ENCODE measurements around the gene TMEM132D. TPM values are rescaled to one million over a fixed set of nuclear protein-coding genes. Genes with fewer than 3 reads are reported as not detected.

TMEM132D gene
- total RNA-seq, 1 experiment from 2014 or later: 7.1 TPM

DNA sequence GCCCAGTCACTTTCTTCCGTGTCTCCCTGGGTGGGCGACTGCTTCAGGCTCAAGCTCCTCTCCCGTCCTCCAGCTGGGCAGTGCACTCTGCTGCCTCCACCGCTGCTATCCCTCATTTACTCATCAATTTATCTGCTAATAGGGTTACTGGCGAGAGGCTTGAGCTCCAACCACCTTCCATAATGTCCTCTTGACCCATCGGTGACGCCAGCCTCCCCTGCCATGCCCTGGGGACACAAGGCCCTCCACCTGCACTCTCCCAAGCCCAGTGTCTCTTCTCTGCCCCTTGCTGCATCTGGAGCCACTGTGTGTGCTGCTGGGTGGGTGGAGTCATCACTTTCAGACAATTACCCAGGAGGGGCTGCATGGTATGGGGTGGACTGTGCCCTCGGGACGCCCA, 78.5 kb downstream of the TMEM132D start:
- DNase-seq (ENCODE audit: low read depth): no peak

DNA sequence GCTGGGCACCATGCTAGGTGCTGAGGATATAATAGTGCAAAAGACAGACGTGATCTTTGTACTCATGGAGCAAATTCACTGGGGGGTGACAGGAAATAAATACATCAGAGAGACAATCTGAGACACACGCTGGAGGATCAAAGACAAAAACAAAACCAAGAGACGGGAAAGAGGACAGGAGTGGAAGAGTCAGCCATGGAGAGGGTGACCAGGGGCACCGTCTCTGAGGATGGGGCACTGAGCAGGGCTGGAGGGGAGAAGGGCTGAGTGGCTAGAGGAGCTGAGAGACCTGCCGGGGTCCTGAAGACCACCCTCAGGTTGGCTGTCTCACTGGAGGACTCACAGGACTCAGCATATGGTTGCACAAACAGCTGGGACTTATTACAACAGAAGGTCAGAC, 81.9 kb downstream of the TMEM132D start:
- no peak for DNase-seq (ENCODE audit: low read depth)

DNA sequence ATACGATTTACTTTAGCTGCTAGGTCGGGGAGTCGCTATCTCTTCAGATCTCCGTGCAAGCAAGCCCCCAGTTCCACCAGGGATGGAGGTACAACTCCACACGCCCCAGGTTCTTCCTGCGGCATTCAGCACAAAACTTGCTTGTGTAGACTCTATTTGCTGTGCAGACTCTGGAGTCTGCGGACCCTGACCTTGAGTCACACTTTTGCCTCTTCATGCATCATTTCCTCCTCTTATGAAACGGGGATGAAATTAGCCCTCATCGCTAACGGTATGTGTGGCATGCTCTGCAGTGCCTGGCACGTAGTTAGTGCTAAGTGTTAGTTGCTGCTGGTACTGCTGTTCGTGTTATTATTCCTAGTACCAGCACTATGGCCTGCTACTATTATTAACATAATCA, 84.4 kb downstream of the TMEM132D start:
- peak; percentile 85 for DNase-seq (ENCODE audit: low read depth)

DNA sequence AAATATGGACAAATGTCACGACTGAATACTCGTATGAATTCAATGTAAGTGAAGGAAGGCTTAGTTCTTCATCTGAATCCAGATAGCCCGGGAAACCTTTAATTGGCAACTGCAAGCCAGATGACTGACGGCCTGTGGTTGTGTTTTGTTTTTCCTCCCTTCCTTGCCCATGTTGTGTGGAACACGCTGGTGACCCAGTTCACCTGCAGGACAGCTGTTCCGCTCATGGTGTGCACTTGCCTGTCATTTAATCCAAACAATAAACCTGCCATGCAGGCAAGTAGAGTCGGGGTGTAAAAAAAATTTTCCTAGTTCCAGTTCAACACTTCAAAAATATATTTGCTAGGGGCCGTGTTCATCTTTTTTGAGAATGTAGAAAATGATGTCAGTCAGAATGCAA, 88.0 kb downstream of the TMEM132D start:
- no peak for DNase-seq (ENCODE audit: low read depth)

DNA sequence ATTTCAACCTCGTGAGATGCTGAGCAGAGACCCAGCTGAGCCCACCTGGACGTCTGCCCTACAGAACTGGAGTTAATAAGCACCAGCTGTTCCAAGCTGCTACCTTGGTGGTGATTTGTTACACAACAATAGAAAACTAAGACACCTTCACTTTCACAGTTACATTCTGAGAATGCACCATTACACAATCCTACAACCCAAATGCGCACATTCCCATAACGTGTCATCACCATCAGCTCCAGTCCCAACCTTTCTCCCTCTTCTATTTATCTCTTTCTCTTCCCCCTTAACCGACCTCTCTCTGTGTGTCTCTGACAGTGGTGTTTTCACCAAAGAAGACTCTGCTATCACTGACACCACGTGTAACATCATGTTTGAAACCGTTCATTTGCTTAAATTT, 91.9 kb downstream of the TMEM132D start:
- DNase-seq (ENCODE audit: low read depth): no peak

DNA sequence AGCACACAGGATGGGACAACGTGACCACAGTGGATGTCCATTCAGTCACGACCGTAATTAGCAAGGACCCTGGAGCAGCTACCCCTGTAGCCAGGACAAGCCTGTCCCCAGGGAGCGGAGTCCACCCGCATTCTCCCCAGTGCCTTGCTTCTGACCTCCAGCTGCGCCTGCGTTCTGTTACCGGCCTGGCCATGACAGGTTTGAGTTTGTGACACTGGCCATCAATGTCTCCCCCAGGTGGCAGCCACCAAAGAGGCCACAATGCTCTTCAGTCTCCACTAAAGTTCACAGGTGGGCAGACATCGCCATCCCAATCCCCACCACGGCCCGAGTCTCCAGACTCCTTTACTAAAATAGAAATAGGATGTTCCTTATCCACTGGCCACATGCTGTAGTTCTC, 96.7 kb downstream of the TMEM132D start:
- no peak for DNase-seq (ENCODE audit: low read depth)

DNA sequence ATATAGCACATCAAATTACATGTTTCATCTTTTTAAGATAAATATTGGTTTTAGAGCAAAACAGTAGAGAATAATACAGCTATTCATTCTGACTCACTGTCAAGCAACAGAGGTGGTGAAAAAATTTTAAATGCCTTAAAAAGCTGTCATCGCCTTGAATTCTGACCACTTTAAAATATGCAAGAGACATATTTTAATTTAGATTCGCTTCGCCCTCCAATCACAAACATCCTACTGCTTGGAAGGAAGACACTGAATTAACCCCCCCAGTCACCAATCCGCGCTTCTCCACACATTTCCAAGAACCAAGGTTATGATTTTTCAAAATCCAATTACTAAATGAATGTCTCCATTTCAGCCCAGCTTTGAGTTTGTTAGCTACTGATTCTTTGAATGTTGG, 112.4 kb downstream of the TMEM132D start:
- no peak for DNase-seq (ENCODE audit: low read depth)

DNA sequence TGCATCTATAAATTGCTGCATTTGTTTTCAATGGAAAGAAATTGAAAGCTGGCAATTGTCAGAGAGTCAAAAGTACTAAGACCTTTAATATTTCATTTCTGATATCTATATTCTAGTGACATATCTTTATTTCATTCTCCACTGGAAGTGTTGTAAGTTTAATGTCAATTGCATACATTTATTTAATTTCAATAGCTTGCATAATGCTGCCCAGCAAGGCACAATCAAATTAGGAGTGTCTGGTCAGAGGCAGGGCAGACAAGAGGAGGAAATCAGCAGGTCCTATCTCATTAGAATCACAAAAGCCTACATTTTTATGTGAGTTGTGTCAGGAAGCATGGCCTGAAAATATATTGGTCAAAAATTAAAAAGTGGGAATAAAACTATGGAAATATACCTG, 112.9 kb downstream of the TMEM132D start:
- DNase-seq (ENCODE audit: low read depth): no peak

DNA sequence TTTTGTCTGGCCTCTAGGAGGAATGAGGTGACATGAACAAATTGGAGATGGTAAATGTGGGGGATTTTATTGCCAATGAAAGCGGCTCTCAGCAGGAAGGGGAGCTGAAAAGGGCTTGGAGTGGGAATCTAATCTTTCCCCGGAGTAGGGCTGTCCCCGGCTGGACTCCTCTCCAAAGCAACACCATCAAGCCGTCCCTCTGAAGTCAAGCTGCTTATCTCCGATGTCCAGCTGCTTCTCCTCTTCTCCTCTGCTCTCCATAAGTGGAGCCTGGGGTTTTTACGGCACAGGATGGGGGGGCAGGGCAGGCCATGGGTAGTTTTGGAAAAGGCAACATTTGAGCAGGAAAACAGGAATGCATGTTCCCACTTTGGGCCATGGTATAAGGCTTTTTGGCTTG, 113.5 kb downstream of the TMEM132D start:
- DNase-seq (ENCODE audit: low read depth): no peak

DNA sequence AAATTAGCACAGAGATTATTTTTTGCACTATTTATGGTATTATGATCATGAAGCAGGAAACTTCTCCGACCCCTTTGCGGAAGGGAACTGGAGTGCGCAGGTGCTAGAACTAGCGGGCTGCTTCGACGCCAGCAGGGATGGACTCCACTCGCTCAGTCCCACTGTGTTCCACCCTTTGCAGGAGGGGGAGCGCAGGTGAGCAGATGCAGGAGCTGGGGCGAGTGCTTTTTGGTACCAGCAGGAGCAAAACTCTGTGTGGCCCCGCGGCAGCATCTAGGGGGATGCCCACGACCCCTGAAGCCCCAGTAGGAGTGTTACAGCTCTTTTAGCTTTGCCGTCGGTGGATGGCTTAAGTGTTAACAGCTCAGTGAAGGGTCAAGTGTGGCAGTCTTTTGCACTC, 113.9 kb downstream of the TMEM132D start:
- no peak for DNase-seq (ENCODE audit: low read depth)

DNA sequence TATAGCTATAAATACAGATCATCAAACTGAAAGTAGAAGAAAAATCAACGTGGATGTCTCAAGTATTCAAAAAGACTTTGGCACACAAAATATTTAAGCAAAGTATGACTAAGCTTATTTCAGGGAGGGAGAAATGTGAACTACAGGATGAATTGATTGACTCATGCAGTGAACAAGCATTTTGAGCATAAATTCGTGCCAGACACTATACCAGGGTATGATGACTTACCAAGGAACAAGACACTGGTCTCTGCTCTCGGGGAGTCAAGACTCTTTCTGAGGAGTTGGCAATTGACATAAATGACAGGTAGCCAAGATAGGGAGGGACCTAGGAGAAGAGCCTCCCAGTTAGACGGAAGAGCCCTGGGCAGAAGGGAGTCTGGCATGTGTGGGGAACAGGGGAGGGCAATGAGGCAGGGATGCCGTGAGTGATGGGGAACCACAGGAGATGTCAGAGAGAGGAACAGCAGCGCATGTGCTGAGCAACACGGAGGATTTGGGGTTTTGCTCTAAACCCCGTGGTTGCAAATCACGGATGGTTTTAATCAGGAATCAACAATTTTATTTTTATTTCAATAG, 115.2 kb downstream of the TMEM132D start:
- peak; percentile 75 for DNase-seq (ENCODE audit: low read depth)

DNA sequence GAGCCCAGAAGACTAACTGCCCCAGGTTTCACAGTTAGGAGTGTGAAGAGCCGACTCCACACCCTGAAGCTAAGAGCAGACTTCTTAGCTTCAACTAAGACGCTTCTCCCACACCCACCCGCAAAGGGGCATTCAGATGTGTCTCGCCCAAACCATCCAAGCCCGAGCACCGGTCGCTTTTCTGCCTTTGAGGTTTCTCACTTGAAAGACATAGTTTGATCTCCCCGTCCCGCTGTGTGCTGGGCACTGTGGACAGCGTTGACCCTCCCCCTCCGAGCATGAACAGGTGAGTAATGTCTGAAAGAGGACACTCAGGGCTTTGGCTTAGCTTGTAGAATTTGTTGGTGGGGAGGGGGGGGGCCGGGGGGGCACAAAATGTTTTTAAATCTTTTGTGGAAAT, 123.8 kb downstream of the TMEM132D start:
- DNase-seq (ENCODE audit: low read depth): no peak

DNA sequence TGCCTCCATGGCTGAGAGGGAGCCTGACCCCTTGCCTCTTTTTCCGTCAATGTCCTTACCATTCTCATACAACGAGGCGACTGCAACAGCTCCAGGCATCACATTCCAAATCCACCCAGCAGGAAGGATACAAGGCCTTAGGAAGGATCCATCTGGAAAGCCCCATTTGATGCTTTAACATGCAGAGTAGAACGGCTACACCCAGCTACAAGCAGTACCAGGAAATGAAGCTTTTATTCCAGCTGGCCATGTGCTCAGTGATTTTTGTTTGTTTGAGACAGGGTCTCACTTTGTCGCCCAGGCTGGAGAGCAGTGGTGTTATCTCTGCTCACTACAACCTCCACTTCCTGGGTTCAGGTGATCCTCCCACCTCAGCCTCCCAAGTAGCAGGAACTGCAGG, 124.8 kb downstream of the TMEM132D start:
- DNase-seq (ENCODE audit: low read depth): no peak

DNA sequence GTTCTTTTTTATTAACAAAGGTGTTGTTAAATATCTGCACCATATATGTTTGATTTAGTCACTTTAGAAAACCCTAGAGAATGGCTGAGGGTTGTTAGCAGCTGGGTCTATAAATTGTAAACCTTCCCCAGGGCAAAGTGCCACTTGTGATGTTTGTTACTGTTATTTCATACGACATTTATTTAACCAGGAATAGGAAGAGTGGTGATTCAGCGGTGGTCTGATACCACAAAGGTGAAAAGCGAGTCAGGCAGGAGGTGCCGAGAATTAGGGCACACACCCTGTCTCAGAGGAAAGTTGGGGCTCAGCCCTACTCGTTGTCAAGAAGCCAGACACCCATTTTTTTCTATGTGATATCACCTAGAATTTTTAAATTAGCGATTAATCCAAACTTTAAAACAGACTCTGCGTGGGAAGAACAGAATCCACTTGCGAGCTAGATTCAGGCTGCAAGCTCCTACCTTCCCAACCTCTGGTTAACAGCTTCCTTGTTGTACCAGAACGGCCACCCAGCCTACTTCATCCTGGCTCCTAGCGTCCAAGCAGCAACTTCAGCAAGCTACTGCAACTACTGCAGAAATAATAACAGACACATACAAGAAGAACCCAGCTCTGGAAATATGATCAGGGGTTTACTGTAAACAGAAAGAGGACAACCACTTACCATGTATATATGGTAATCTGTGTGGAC, 126.7 kb downstream of the TMEM132D start:
- peak; percentile 59 for DNase-seq (ENCODE audit: low read depth)

DNA sequence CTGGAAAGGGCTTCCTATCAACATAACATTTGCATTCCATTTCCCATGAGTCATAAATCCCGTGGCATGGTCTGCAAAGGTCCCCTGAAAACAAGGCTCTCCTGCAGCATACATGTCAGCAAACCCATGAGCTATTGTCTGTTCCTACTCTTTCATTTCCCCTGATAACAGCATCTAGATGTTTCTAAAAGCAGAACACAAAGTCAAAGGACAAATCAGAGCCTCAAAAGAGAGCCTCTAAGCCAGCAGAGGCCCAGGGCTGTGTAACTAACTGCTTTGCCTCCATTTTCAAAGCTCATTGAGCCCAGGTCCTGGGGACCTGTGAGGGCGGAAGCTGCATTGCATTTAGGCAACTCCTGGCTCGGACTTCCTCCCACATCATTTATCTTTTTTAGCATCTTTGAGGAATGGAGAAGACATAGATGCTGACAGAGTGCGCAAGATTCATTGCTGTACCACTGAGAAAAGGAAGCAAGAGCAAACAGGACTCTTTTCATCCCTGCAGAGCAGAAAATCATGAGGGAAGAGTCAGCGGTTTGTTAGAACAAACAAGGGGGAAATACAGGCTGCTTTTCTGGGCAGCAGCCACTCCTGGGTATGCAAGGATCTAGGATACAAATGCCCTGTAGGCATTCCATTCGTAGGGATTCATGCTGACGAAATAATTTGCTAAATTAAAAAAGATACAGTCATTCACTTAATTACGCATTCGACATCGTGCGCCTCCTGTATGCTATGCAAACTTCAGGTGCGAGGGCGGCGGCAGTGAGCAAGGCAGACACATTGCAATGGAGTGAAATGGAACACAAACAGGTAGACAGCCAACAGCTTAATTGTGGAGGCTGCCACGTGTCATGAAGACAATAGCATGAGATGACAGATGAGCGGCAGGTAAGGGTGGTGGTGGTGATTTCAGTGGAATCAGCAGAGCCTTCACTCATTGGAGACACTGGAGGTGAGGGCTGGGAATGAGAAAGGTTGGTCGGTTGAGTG, 131.0 kb downstream of the TMEM132D start:
- peak; percentile 79 for DNase-seq (ENCODE audit: low read depth)

DNA sequence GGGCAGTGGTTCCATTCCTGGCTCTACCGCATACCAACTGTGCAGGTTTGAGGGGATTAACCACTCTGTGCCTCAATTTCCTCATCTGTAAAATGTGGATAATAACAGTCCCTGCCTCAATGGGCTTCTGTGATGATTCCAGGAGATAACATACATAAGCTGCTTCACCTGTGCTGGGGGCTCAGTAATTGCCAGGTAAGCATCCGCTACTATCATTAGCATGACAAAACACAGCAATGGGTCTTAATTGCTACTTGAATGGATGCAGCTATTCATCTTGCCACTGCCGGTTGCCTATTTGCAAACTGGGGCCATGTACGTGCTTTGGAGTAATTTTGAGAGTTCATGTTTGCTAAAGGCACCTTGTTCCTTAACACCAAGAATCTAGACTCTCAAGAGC, 132.6 kb downstream of the TMEM132D start:
- no peak for DNase-seq (ENCODE audit: low read depth)

DNA sequence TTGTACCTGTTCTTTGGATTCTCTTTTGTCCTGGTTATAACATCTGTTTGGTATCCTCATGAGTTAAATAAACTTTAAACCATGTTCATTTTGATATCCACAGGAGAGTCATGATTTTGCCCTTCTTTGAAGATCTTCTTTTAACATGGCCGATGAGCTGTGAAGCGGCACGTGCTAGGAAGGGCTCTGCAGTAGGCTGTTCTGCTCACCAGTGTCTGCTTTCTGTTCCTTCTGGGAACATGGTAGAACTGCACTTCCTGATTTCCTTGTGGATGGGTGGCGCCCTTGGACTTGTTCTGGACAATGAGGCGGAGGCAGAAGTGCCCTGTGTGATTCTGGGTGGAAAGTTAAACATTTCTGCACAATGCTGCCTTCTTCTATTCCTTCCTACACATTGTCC, 138.1 kb downstream of the TMEM132D start:
- DNase-seq (ENCODE audit: low read depth): no peak

DNA sequence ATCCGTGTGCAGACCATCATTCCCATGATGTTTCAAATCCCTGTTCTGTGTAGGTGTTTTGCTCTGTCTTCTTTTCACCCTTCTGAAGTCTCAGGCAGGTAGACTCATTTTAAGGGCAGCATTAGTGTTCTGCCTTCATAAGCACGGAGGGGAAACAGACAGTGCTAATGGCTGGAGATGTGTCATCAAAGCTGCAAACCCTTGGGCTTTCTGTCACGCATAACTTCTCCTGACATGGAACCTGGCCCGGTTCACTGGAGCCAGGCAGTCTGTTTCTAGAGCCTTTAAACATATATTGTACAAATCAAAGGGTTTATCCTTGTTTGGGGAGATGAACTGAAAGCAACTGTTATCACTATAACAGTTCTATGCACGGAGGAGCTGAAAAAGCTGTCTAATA, 141.4 kb downstream of the TMEM132D start:
- DNase-seq (ENCODE audit: low read depth): peak; percentile 85

DNA sequence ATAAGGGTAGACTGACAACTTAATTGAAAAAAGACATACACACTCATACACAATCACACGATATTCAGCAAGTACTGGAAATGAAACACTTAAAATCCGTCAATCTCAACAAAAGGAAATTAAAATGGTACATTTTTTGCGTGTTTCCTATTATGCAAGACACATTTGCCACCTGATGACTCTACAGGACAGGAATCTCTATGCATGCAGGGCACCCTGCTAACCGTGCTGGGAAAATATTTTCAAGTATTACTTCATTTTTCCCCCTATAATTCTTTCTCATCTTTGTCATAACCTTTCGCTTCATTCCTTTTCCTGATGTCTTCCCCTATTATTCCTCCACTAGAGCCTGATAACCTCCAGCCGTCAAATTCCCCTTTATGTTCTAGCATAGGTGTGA, 150.2 kb downstream of the TMEM132D start:
- peak; percentile 80 for DNase-seq (ENCODE audit: low read depth)

DNA sequence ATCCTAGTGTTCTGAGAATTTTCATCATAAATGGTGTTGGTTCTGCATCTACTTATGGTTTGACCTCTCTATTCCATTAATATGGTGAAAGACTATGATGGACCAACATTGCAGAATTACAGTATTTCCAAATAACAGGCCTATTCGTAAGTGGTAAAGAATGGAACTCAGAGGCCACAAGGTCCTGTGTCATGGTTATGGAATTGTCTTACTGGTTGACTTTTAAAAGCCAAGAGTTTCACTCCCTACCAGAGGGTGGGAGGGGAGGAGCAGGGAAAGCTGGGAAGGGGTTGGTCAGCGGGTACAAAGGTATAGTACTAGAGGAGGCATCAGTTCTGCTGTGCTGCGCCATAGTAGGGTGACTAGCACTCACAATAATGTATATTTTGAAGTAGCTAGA, 153.4 kb downstream of the TMEM132D start:
- DNase-seq (ENCODE audit: low read depth): no peak

DNA sequence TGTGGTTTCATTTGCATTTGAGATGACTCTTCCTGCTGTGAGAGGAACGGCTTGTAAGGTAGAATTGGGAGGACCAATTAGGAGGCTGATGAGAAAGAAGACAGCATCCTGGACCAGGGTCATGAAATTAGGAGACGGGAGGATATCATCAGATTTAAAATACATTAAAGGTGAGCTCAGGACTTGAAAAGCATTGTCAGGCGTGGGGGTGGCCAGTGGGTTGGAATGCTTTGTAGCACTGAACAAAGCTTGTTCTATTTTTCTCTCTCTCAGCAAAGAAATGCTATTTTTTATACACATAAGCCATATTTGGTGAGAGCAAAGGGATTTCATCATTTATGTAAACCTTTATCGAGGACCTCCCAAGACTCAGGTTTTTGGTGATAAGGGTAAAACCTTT, 157.5 kb downstream of the TMEM132D start:
- no peak for DNase-seq (ENCODE audit: low read depth)

DNA sequence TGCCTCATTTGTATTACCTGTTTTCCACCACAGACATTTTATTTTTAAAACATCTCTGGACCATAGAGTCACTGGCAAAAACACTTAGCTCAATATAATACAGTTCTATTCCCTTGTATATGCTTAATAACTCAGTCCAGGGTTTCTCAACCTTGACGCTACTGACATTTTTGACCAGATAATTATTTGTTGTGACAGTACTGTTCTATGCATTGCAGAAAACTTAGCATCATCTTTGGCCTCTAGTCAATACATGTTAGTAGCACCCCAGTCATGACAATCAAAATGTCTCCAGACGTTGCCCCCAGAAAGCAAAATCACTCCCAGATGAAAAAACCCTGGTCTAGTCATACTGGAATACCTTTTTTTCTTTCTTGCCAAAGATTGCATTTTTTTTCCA, 174.7 kb downstream of the TMEM132D start:
- DNase-seq (ENCODE audit: low read depth): no peak

DNA sequence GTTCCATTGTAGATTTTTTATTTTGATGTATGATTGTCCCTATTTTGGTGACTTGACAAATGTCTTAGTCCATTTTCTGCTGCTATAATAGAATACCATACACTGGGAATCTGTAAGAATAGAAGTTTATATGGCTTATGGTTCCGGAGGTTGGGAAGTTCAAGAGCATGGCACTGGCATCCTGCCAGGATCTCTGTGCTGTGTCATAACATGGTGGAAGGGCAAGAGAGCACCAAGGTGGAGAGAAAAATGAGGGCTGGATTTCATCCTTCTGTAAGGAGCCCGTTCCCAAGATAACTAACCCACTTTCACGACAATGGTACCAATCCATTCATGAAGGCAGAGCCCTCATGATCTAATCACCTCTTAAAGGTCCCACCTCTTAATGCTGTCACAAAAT, 176.7 kb downstream of the TMEM132D start:
- DNase-seq (ENCODE audit: low read depth): no peak

Data from Daoy (cell line).